B cell (primary cell): Measurements from ENCODE around the gene ELOVL1. TPM values are rescaled to one million over a fixed set of nuclear protein-coding genes. Genes with fewer than 3 reads are reported as not detected.

ENCODE experiments used
- ATAC-seq: fragments of 200-7000 bp; cut with Tn5 transposase; one replicate; pipeline ENCODE4 v1.10.0; 2021; ENCODE audit warnings: low read depth, mild to moderate bottlenecking, moderate number of reproducible peaks, moderate library complexity
- CTCF ChIA-PET: fragments of 350-600 bp; sonication (Branson Sonifier 250); formaldehyde crosslinking; loops from one replicate; lab custom pipeline; 2021; ENCODE audit warnings: antibody characterized with exemption, inconsistent platforms; lab: Charles Lee
- POLR2A ChIA-PET: fragments of 350-600 bp; sonication (Branson Sonifier 250); formaldehyde crosslinking; loops from one replicate; lab custom pipeline; 2021; ENCODE audit warnings: antibody characterized with exemption; lab: Charles Lee
- DNase-seq: peaks from one replicate; pipeline ENCODE4 v3.0.0; 2013
- H2AFZ ChIP-seq: 2 replicates; pipeline ENCODE4 v1.6.1; 2012; ENCODE audit warnings: mild to moderate bottlenecking, low read depth, low read length; ENCODE audit not compliant: insufficient read depth, poor library complexity, severe bottlenecking
- H3K27ac ChIP-seq, 2 donors: 1 replicate in 1 of 2; 2 replicates in 1 of 2; pipeline ENCODE4 v1.5.1; 2012 to 2013; ENCODE audit warnings: low read length in 2 of 2, mild to moderate bottlenecking in 2 of 2, moderate library complexity in 1 of 2
- H3K27me3 ChIP-seq, 4 experiments: fragments of 200-600 bp in 1 of 4; sonication (generic) in 1 of 4; replicated peaks in 1 of 4; 1 replicate in 2 of 4; 2 replicates in 2 of 4; pipeline versions ENCODE4 v1.6.1 to v1.7.0; 2013 to 2016; ENCODE audit warnings: low read length in 3 of 4, mild to moderate bottlenecking in 2 of 4, mixed read lengths in 1 of 4, moderate library complexity in 1 of 4; ENCODE audit not compliant: insufficient read depth in 4 of 4, control insufficient read depth in 3 of 4; ENCODE audit errors: control extremely low read depth in 1 of 4
- H3K36me3 ChIP-seq, 2 experiments: replicated peaks in 1 of 2; 1 replicate in 1 of 2; 2 replicates in 1 of 2; pipeline versions ENCODE4 v1.6.1 to v1.7.1; 2013; ENCODE audit warnings: low read length in 1 of 2; ENCODE audit not compliant: insufficient read depth in 2 of 2, control insufficient read depth in 1 of 2; ENCODE audit errors: control extremely low read depth in 1 of 2, extremely low read depth in 1 of 2
- H3K4me1 ChIP-seq, 2 donors: fragments of 200-600 bp in 1 of 2; sonication (generic) in 1 of 2; 1 replicate in 1 of 2; 2 replicates in 1 of 2; pipeline versions ENCODE4 v1.5.1 to v1.6.1; 2013 to 2017; ENCODE audit warnings: low read length in 2 of 2; ENCODE audit not compliant: control insufficient read depth in 2 of 2, insufficient read depth in 2 of 2
- H3K4me2 ChIP-seq: replicated peaks from 2 replicates; pipeline ENCODE3; 2012; ENCODE audit warnings: mild to moderate bottlenecking, low read depth, low read length; ENCODE audit not compliant: poor library complexity, severe bottlenecking
- H3K4me3 ChIP-seq, 5 experiments: fragments of 200-600 bp in 1 of 5; sonication (generic) in 1 of 5; 1 replicate in 3 of 5; 2 replicates in 2 of 5; pipeline versions ENCODE4 v1.5.1 to v1.7.0; 2011 to 2016; ENCODE audit warnings: low read length in 4 of 5, mild to moderate bottlenecking in 4 of 5, low read depth in 2 of 5, control low read depth in 1 of 5, moderate library complexity in 1 of 5; ENCODE audit not compliant: insufficient read depth in 1 of 5; ENCODE audit errors: control extremely low read depth in 1 of 5, extremely low read depth in 1 of 5
- H3K79me2 ChIP-seq: fragments of 200-600 bp; sonication (generic); one replicate; pipeline ENCODE4 v1.6.0; 2016; ENCODE audit warnings: low read length; ENCODE audit not compliant: control insufficient read depth, insufficient read depth
- H3K9ac ChIP-seq: fragments of 200-600 bp; sonication (generic); 2 replicates; pipeline ENCODE4 v1.6.1; 2017; ENCODE audit warnings: mild to moderate bottlenecking, low read length, moderate library complexity
- H3K9me3 ChIP-seq, 3 donors: one replicate each; pipeline versions ENCODE4 v1.6.1 to v1.7.1; 2013; ENCODE audit warnings: low read length in 2 of 3; ENCODE audit not compliant: control insufficient read depth in 2 of 3, insufficient read depth in 1 of 3; ENCODE audit errors: control extremely low read depth in 1 of 3
- H4K20me1 ChIP-seq: 2 replicates; pipeline ENCODE4 v1.6.0; 2012; ENCODE audit warnings: mild to moderate bottlenecking, low read length; ENCODE audit not compliant: insufficient read depth, control insufficient read depth, poor library complexity, severe bottlenecking
- H3K27ac Mint-ChIP-seq: one replicate; pipeline ENCODE4 v1.8.0; 2021; ENCODE audit warnings: mixed read lengths
- H3K27me3 Mint-ChIP-seq: one replicate; pipeline ENCODE4 v1.8.0; 2021; ENCODE audit warnings: mixed read lengths
- H3K4me1 Mint-ChIP-seq: one replicate; pipeline ENCODE4 v1.8.0; 2021; ENCODE audit warnings: mixed read lengths
- H3K4me3 Mint-ChIP-seq: one replicate; pipeline ENCODE4 v1.8.0; 2021; ENCODE audit warnings: mixed read lengths
- H3K9me3 Mint-ChIP-seq: one replicate; pipeline ENCODE4 v1.8.0; 2022; ENCODE audit warnings: mixed read lengths; ENCODE audit not compliant: insufficient read depth
- CTCF ChIP-seq: fragments of 200-600 bp; IDR thresholded peaks from one replicate; pipeline ENCODE4 v1.8.0; 2022; ENCODE audit warnings: antibody characterized with exemption, mild to moderate bottlenecking
- EZH2 ChIP-seq: IDR thresholded peaks from 2 replicates; pipeline ENCODE4 v1.6.1; 2012; ENCODE audit warnings: borderline replicate concordance, low read depth, mild to moderate bottlenecking, moderate library complexity, low read length; ENCODE audit not compliant: insufficient read depth, poor library complexity, severe bottlenecking
- WGBS: methylation state at CpG from one replicate; pipeline ENCODE4 v1.1.5; 2013; ENCODE audit warnings: missing lambda C conversion rate; ENCODE audit not compliant: insufficient coverage; 5-methylcytosine and 5-hydroxymethylcytosine counted together
- intact Hi-C: fragments of 100-400 bp; cut with micrococcal nuclease; formaldehyde crosslinking; loops from one replicate; pipeline ENCODE4 v1.10.0; 2022
- polyA plus RNA-seq: library from polyadenylated mRNA; depleted of rRNA; stranded (reverse); fragments of >200 nt; gene quantifications from 2 replicates; pipeline ENCODE4 v1.2.3, GENCODE V29; 2012
- total RNA-seq, 2 donors: library from RNA; stranded (reverse); fragments of 120-200 nt in 1 of 2; gene quantifications; 1 replicate in 1 of 2; 2 replicates in 1 of 2; pipeline versions ENCODE4 v1.2.3 to v1.2.4, GENCODE V29; 2013 to 2022

The ELOVL1 gene
- total and polyA plus RNA-seq, 2 donors (not counting 1 experiment from before 2014, with no cell fraction given): 65.4 to 78.8 TPM

- ChIA-PET CTCF (no interaction called here), POLR2A (no interaction called here)
- H3K4me2 ChIP-seq: no peak overlapping the region
- intact Hi-C loops: no loop called here
- WGBS: 100% methylated on average over 3 of the region's 3 CpGs
- Mint-ChIP-seq H3K27me3 (no peaks in the 10 kb centered on the region), H3K9me3 (no peaks in the 10 kb centered on the region), H3K4me1 (peaks cover 7% of the 10 kb centered on the region), H3K27ac (no peak overlapping the region), H3K4me3 (no peak overlapping the region)
- peaks cover 7 to 16% of the 10 kb centered on the region in 2 experiments for H3K36me3 ChIP-seq
- no peaks in the 10 kb centered on the region for H3K27me3 ChIP-seq
- H4K20me1 ChIP-seq: peaks cover 41% of the 10 kb centered on the region
- H3K4me1 ChIP-seq: no peaks in the 10 kb centered on the region
- ATAC-seq: no peak
- DNase-seq: no peak
- H3K79me2 ChIP-seq: peaks cover 70% of the 10 kb centered on the region
- no peaks in the 10 kb centered on the region for H3K9me3 ChIP-seq
- no peak overlapping the region for H3K27ac ChIP-seq
- no peak for TF ChIP-seq EZH2
- TF ChIP-seq CTCF: no peak
- H3K9ac ChIP-seq: no peak overlapping the region
- no peak overlapping the region for H2AFZ ChIP-seq
- no peak overlapping the region for H3K4me3 ChIP-seq
These were observed 30.4 kb upstream of the ELOVL1 start for GRCh38 chr1:43398227-43398626.

GRCh38 chr1:43396059-43396458 is 28.2 kb upstream of the ELOVL1 start:
- Histone ChIP-seq H3K4me1 (peaks cover 0 to under 1% of the 10 kb centered on the region in 2 donors), H3K79me2 (peaks cover 62% of the 10 kb centered on the region), H3K27ac (no peak overlapping the region), H3K9me3 (no peaks in the 10 kb centered on the region), H3K9ac (no peak overlapping the region), H3K4me2 (no peak overlapping the region), H3K36me3 (peaks cover 7 to 11% of the 10 kb centered on the region in 2 experiments), H4K20me1 (peaks cover 31% of the 10 kb centered on the region), H3K27me3 (no peaks in the 10 kb centered on the region), H2AFZ (no peak overlapping the region), H3K4me3 (no peak overlapping the region)
- H3K9me3 Mint-ChIP-seq: no peaks in the 10 kb centered on the region
- intact Hi-C loops: no loop called here
- no peak for TF ChIP-seq CTCF
- no peak for TF ChIP-seq EZH2
- peaks cover 15% of the 10 kb centered on the region for H3K4me1 Mint-ChIP-seq
- H3K27me3 Mint-ChIP-seq: no peaks in the 10 kb centered on the region
- no peak for DNase-seq
- no peak overlapping the region for H3K4me3 Mint-ChIP-seq
- ChIA-PET POLR2A (no interaction called here), CTCF (no interaction called here)
- H3K27ac Mint-ChIP-seq: no peak overlapping the region
- 100% methylated on average over 1 of the region's 1 CpG for WGBS
- ATAC-seq: no peak
